ENCODE results near the gene LACTB.
A peak's percentile ranks its signal among the peaks of the same experiment; 100 is the strongest.

LACTB gene, protein sequence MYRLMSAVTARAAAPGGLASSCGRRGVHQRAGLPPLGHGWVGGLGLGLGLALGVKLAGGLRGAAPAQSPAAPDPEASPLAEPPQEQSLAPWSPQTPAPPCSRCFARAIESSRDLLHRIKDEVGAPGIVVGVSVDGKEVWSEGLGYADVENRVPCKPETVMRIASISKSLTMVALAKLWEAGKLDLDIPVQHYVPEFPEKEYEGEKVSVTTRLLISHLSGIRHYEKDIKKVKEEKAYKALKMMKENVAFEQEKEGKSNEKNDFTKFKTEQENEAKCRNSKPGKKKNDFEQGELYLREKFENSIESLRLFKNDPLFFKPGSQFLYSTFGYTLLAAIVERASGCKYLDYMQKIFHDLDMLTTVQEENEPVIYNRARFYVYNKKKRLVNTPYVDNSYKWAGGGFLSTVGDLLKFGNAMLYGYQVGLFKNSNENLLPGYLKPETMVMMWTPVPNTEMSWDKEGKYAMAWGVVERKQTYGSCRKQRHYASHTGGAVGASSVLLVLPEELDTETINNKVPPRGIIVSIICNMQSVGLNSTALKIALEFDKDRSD

DNA sequence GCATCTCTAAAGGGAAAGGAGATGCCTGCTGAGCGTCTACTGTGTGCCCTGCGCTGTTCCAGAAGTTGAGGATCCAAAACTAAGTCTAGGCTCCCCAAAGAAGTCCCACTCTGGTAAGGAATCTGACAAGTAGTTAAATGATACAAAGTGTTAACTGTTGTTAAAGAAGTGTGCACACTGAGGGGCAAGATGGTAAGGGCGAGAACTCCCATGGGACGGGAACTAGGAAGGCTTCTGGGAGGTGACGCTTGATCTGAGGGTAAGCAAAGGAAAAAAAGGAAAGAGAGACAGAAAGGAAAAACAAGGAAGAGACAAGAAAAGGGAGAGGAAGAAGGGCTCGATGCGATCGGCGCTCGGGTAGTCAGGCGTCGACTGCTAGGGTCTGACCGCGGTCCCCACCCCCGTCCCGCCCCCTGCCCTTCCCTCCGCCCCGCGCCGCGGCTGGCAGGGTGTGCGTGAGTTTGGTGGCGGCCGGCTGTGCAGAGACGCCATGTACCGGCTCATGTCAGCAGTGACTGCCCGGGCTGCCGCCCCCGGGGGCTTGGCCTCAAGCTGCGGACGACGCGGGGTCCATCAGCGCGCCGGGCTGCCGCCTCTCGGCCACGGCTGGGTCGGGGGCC, at the start of gene LACTB:
LACTB (plus strand) TSS at position 480 of the 620 bp plus-strand sequence; CDS start at position 491, 11 bp downstream.
- H3K9ac ChIP-seq (ENCODE audit: low read length) = peak within 1 kb of the TSS; percentile 62
- peak within 1 kb of the TSS; percentile 80 for H3K4me3 ChIP-seq (ENCODE audit: insufficient read depth, low read length, poor library complexity, severe bottlenecking)
- H3K9me2 ChIP-seq (replicated peaks; ENCODE audit: insufficient read depth, low read length) = no peaks in the 10 kb centered on the region
- H4K20me1 ChIP-seq (ENCODE audit: low read depth, low read length) = no peaks in the 10 kb centered on the region
- H3K27me3 ChIP-seq (ENCODE audit: low read length) = no peaks in the 10 kb centered on the region
- peaks cover 9% of the 10 kb centered on the region for H3F3A ChIP-seq (ENCODE audit: insufficient read depth)
- no peaks in the 10 kb centered on the region; the same call in 1 of the 2 replicates for H3K36me3 ChIP-seq (ENCODE audit: low read length)
- H3K9me3 ChIP-seq (ENCODE audit: insufficient read depth, low read length) = peaks cover 12% of the 10 kb centered on the region; the same call in 1 of the 2 replicates
- TF ChIP-seq, protein P1, sequence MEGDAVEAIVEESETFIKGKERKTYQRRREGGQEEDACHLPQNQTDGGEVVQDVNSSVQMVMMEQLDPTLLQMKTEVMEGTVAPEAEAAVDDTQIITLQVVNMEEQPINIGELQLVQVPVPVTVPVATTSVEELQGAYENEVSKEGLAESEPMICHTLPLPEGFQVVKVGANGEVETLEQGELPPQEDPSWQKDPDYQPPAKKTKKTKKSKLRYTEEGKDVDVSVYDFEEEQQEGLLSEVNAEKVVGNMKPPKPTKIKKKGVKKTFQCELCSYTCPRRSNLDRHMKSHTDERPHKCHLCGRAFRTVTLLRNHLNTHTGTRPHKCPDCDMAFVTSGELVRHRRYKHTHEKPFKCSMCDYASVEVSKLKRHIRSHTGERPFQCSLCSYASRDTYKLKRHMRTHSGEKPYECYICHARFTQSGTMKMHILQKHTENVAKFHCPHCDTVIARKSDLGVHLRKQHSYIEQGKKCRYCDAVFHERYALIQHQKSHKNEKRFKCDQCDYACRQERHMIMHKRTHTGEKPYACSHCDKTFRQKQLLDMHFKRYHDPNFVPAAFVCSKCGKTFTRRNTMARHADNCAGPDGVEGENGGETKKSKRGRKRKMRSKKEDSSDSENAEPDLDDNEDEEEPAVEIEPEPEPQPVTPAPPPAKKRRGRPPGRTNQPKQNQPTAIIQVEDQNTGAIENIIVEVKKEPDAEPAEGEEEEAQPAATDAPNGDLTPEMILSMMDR (IDR thresholded peaks at IDR 0.05; ENCODE audit: insufficient read depth, low read length, poor library complexity, severe bottlenecking) = no peak
- no peak for TF ChIP-seq EZH2phosphoT487 (conservative IDR thresholded peaks at IDR 0.05; ENCODE audit: low read length)
- H3K79me2 ChIP-seq (ENCODE audit: insufficient read depth, low read length) = no peaks in the 10 kb centered on the region
- H2AFZ ChIP-seq (ENCODE audit: low read depth, low read length, severe bottlenecking) = peak within 1 kb of the TSS; percentile 100
- no peak within 1 kb of the TSS; the same call in 1 of the 2 replicates for H3K27ac ChIP-seq (ENCODE audit: low read depth, low read length)
- H3K4me2 ChIP-seq (ENCODE audit: low read depth, low read length, poor library complexity, severe bottlenecking) = peak within 1 kb of the TSS; percentile 81

DNA sequence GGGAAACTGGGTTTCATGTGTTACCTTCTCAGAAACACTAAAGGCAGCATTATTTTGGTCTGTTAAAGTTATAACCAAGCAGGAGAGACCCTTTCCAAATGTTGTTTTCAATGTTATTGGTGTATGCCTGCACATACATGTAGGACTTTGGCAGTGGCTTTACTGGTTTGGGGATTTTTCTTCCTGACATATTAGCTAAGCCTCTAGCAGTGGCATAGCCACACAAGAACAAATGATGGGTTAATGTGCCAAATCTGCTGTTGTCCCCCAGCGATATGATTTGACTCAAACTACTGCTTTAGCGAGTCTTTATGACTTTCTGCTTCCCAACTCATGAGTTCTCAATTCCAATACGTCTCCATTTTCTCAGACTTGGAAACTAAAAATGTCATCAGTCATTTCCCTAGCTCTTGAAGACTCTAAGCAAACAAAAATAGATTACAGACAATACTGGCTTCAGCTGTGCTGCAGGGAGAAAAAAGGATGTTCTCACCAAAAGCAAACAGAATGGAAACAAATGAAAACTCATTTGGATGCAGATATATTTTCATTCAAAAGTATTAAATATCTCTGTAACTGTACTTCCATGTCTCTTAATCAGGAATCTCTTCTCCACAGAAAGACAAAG, 49.5 kb upstream of the LACTB start:
- Histone ChIP-seq H3F3A (ENCODE audit: insufficient read depth) (no peaks in the 10 kb centered on the region), H2AFZ (ENCODE audit: low read depth, low read length, severe bottlenecking) (no peak overlapping the region), H3K79me2 (ENCODE audit: insufficient read depth, low read length) (no peaks in the 10 kb centered on the region), H3K27me3 (ENCODE audit: low read length) (no peaks in the 10 kb centered on the region), H3K36me3 (ENCODE audit: low read length) (no peaks in the 10 kb centered on the region), H3K9ac (ENCODE audit: low read length) (no peak overlapping the region), H3K4me2 (ENCODE audit: low read depth, low read length, poor library complexity, severe bottlenecking) (no peak overlapping the region), H3K4me3 (ENCODE audit: insufficient read depth, low read length, poor library complexity, severe bottlenecking) (no peak overlapping the region), H3K27ac (ENCODE audit: low read depth, low read length) (no peak overlapping the region), H4K20me1 (ENCODE audit: low read depth, low read length) (no peaks in the 10 kb centered on the region), H3K9me2 (replicated peaks; ENCODE audit: insufficient read depth, low read length) (no peaks in the 10 kb centered on the region), H3K9me3 (ENCODE audit: insufficient read depth, low read length) (no peaks in the 10 kb centered on the region)
- TF ChIP-seq, protein P1 (IDR thresholded peaks at IDR 0.05; ENCODE audit: insufficient read depth, low read length, poor library complexity, severe bottlenecking) = no peak
- TF ChIP-seq EZH2phosphoT487 (conservative IDR thresholded peaks at IDR 0.05; ENCODE audit: low read length) = no peak

DNA sequence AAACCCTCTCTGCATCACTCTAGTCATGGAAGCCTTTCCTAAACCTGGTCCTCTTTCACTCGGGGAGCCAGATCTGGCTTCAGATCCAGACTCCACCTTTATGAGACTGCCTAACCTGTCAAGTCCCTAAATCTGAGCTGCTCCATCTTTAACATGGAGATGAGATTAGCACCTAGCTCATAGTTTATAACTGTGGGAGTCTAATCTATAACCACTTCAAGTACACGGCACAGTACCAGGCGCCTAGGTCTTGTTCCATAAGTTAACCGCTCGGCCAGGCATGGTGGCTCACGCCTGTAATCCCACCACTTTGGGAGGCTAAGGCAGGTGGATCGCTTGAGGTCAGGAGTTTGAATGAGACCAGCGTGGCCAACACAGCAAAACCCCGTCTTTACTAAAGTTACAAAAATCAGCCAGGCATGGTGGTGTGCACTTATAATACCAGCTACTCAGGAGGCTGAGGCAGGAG, 48.8 kb upstream of the LACTB start:
- TF ChIP-seq, protein P1 (IDR thresholded peaks at IDR 0.05; ENCODE audit: insufficient read depth, low read length, poor library complexity, severe bottlenecking) = no peak
- no peak for TF ChIP-seq EZH2phosphoT487 (conservative IDR thresholded peaks at IDR 0.05; ENCODE audit: low read length)
- no peaks in the 10 kb centered on the region for H3K36me3 ChIP-seq (ENCODE audit: low read length)
- no peak overlapping the region for H3K4me2 ChIP-seq (ENCODE audit: low read depth, low read length, poor library complexity, severe bottlenecking)
- H2AFZ ChIP-seq (ENCODE audit: low read depth, low read length, severe bottlenecking) = no peak overlapping the region
- H4K20me1 ChIP-seq (ENCODE audit: low read depth, low read length) = no peaks in the 10 kb centered on the region
- H3K27me3 ChIP-seq (ENCODE audit: low read length) = no peaks in the 10 kb centered on the region
- H3K79me2 ChIP-seq (ENCODE audit: insufficient read depth, low read length) = no peaks in the 10 kb centered on the region
- H3K9ac ChIP-seq (ENCODE audit: low read length) = no peak overlapping the region
- H3K9me3 ChIP-seq (ENCODE audit: insufficient read depth, low read length) = no peaks in the 10 kb centered on the region
- no peak overlapping the region for H3K4me3 ChIP-seq (ENCODE audit: insufficient read depth, low read length, poor library complexity, severe bottlenecking)
- no peaks in the 10 kb centered on the region for H3K9me2 ChIP-seq (replicated peaks; ENCODE audit: insufficient read depth, low read length)
- no peak overlapping the region for H3K27ac ChIP-seq (ENCODE audit: low read depth, low read length)
- no peaks in the 10 kb centered on the region for H3F3A ChIP-seq (ENCODE audit: insufficient read depth)

Data from SU-DHL-6 (cell line).